Inferior parietal cortex (tissue), 1 donor: ENCODE data around the gene PDHA2.
"Not testable (repeated sequence)": the region's sequence is repeated elsewhere in the genome, so short reads cannot be mapped to it uniquely, and the experiment has no call there.

Source experiments
- DNase-seq: peaks from one replicate; pipeline ENCODE4 v3.0.0-alpha.2; 2016; ENCODE audit errors: extremely low spot score

Gene PDHA2

GRCh38 chr4:95839891-95840290 is at the start of gene PDHA2:
PDHA2 (plus strand) TSS chr4:95840093; CDS start chr4:95840151, 58 bp downstream.
- no peak for DNase-seq

- DNase-seq = peak; percentile 32
These were observed 41.9 kb upstream of the PDHA2 start for GRCh38 chr4:95798003-95798402.

GRCh38 chr4:95798727-95799126 is 41.2 kb upstream of the PDHA2 start:
- no peak for DNase-seq

GRCh38 chr4:95821867-95822266 is 18.0 kb upstream of the PDHA2 start:
- DNase-seq = no peak

- DNase-seq = no peak
These were observed 14.3 kb upstream of the PDHA2 start for GRCh38 chr4:95825546-95825945.

GRCh38 chr4:95830651-95831050 is 9.2 kb upstream of the PDHA2 start:
- DNase-seq = no peak

GRCh38 chr4:95831166-95831565 is 8.7 kb upstream of the PDHA2 start:
- no peak for DNase-seq

- DNase-seq = no peak
These were observed 6.1 kb upstream of the PDHA2 start for GRCh38 chr4:95833711-95834194.

- no peak for DNase-seq
These were observed 4.2 kb upstream of the PDHA2 start for GRCh38 chr4:95835672-95836071.

GRCh38 chr4:95838192-95838591 is 1.7 kb upstream of the PDHA2 start:
- no peak for DNase-seq

- no peak for DNase-seq
These were observed 8.1 kb downstream of the PDHA2 start for GRCh38 chr4:95847908-95848460.

- peak; percentile 31 for DNase-seq
These were observed 10.3 kb downstream of the PDHA2 start for GRCh38 chr4:95850161-95850560.

GRCh38 chr4:95857761-95858160 is 17.9 kb downstream of the PDHA2 start:
- no peak for DNase-seq

- DNase-seq = no peak
These were observed 28.0 kb downstream of the PDHA2 start for GRCh38 chr4:95867919-95868318.

- DNase-seq = not testable (repeated sequence)
These were observed 29.5 kb downstream of the PDHA2 start for GRCh38 chr4:95869414-95869813.

GRCh38 chr4:95869961-95870500 is 30.1 kb downstream of the PDHA2 start:
- DNase-seq = no peak

GRCh38 chr4:95877636-95878035 is 37.7 kb downstream of the PDHA2 start:
- no peak for DNase-seq

GRCh38 chr4:95887551-95887950 is 47.7 kb downstream of the PDHA2 start:
- DNase-seq = no peak

GRCh38 chr4:95889662-95890061 is 49.8 kb downstream of the PDHA2 start:
- no peak for DNase-seq
